H1 (cell line): ENCODE data around the gene GFOD1.

Experiments used
- EGR1 ChIP-seq: IDR thresholded peaks from 2 replicates; pipeline ENCODE4 v1.6.1; 2011; ENCODE audit warnings: low read depth, low read length, borderline replicate concordance
- POLR2AphosphoS5 ChIP-seq: IDR thresholded peaks from 2 replicates; pipeline ENCODE4 v1.6.1; 2011; ENCODE audit warnings: low read depth, low read length
- TF ChIP-seq, protein P1 (sequence below): IDR thresholded peaks from 2 replicates; pipeline ENCODE4 v1.6.1; 2011; ENCODE audit warnings: low read depth, mild to moderate bottlenecking, low read length; ENCODE audit not compliant: insufficient read depth

DNA sequence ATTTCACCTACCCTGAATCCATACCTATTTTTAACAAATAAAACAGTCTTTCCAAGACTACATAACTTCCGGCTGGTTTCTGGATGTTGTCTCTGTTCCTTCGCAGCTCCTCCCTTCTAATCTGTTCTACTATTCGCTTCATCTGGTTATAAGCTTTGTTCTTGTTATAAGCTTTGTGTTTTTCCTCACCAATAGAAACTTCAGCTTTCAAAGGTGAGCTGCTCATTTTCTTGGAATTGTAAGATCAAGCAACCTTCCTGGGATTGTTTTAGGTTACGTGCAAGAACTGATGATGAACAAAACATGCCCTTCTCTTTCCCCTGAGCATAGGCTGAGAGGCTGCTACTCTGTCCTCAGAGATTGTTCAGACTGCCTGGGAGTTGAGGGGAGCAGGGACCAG is 2.1 kb downstream of the GFOD1 start:
- TF ChIP-seq POLR2AphosphoS5 (no peak), EGR1 (no peak)
- TF ChIP-seq, protein P1, sequence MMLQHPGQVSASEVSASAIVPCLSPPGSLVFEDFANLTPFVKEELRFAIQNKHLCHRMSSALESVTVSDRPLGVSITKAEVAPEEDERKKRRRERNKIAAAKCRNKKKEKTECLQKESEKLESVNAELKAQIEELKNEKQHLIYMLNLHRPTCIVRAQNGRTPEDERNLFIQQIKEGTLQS = no peak
